Left colon (tissue), 2 donors: Measurements from ENCODE around the gene ANKRD53. TPM values are rescaled to one million over a fixed set of nuclear protein-coding genes. Genes with fewer than 3 reads are reported as not detected.

Source experiments
- ATAC-seq: fragments of 200-7000 bp; cut with Tn5 transposase; one replicate; pipeline ENCODE4 v1.9.1; 2020; ENCODE audit warnings: mild to moderate bottlenecking, moderate library complexity
- DNase-seq, 2 donors: peaks; one replicate each; pipeline ENCODE4 v3.0.0-alpha.2; 2020
- intact Hi-C, 2 donors: fragments of 100-400 bp; cut with DNase I in 1 of 2; cut with micrococcal nuclease in 1 of 2; formaldehyde crosslinking; loops; one replicate each; pipeline versions ENCODE4 v1.11.2 to v1.14.0; 2022; cut with DNase I, micrococcal nuclease
- long read RNA-seq: library from polyadenylated mRNA; unstranded; transcript quantifications from one replicate; pipeline ENCODE4 v2.0.0, GENCODE V29; 2021
- total RNA-seq, 2 donors: library from RNA; stranded (reverse); fragmentation: NEBNext Ultra II Directional; extraction: Animal tissue kit (Norgen Biotek cat#: 25700); gene quantifications; one replicate each; pipeline ENCODE4 v1.2.1, GENCODE V29; 2021
- donor health status: DM: no; HTN: no; CAD: no.
- donor health status: DM: yes; HTN: yes; CAD: no.

ANKRD53 gene
- total RNA-seq = under 1 TPM; 0.61 to 0.70 TPM
- long read RNA-seq, partial matches to known transcripts = 0 of 1 reads
- long read RNA-seq, other reads (novel, unspliced or antisense) = 1 of 1 reads

GRCh38 chr2:70978341-70979179 lies at the start of gene ANKRD53:
TSS of gene ANKRD53 (plus strand) at chr2:70978630. CDS start at chr2:70978646, 16 bp downstream.
- peak; percentile 78 for ATAC-seq
- peak; percentile 50 to 61 for DNase-seq
- intact Hi-C loops = no loop called here

GRCh38 chr2:70930371-70931329 lies 47.8 kb upstream of the ANKRD53 start:
- DNase-seq (no peak), ATAC-seq (no peak)
- intact Hi-C loops = no loop called here

GRCh38 chr2:70931376-70932000 lies 46.9 kb upstream of the ANKRD53 start:
- intact Hi-C loops = no loop called here
- ATAC-seq (no peak), DNase-seq (no peak)

GRCh38 chr2:70932631-70933230 lies 45.7 kb upstream of the ANKRD53 start:
- DNase-seq (no peak), ATAC-seq (no peak)
- intact Hi-C loops = no loop called here

GRCh38 chr2:70934981-70935380 lies 43.4 kb upstream of the ANKRD53 start:
- ATAC-seq = no peak
- no peak for DNase-seq
- intact Hi-C loops = no loop called here

GRCh38 chr2:70935468-70936164 lies 42.8 kb upstream of the ANKRD53 start, which contains the start of gene ATP6V1B1:
TSS of gene ATP6V1B1 (plus strand) at chr2:70935900. CDS start at chr2:70935955, 55 bp downstream.
- ATAC-seq (peak; percentile 29), DNase-seq (no peak)
- intact Hi-C loops = no loop called here

GRCh38 chr2:70936165-70936978 lies 42.1 kb upstream of the ANKRD53 start:
- no peak for DNase-seq
- intact Hi-C loops = no loop called here
- ATAC-seq = no peak

GRCh38 chr2:70936979-70937811 lies 41.2 kb upstream of the ANKRD53 start:
- DNase-seq (no peak), ATAC-seq (no peak)
- intact Hi-C loops = no loop called here

- intact Hi-C loops = no loop called here
- ATAC-seq (no peak), DNase-seq (no peak)
These were observed 40.4 kb upstream of the ANKRD53 start for GRCh38 chr2:70937866-70938585.

GRCh38 chr2:70938586-70938950 lies 39.9 kb upstream of the ANKRD53 start:
- ATAC-seq (no peak), DNase-seq (no peak)
- intact Hi-C loops = no loop called here

- DNase-seq (no peak), ATAC-seq (no peak)
- intact Hi-C loops = no loop called here
These were observed 39.2 kb upstream of the ANKRD53 start for GRCh38 chr2:70939001-70939838.

- ATAC-seq = no peak
- no peak for DNase-seq
- intact Hi-C loops = loop anchor here in 1 of 2 donors (10.0 kb wide), 1 partner anchor 155 kb away; no protein-coding TSS in a partner anchor
These were observed 38.4 kb upstream of the ANKRD53 start for GRCh38 chr2:70939839-70940580.

GRCh38 chr2:70941186-70941585 lies 37.2 kb upstream of the ANKRD53 start:
- peak in 1 of 2 donors; percentile 6 for DNase-seq
- no peak for ATAC-seq
- intact Hi-C loops = loop anchor here in 1 of 2 donors (10.0 kb wide), 1 partner anchor 156 kb away; no protein-coding TSS in a partner anchor

GRCh38 chr2:70941701-70942100 lies 36.7 kb upstream of the ANKRD53 start:
- ATAC-seq = no peak
- intact Hi-C loops = loop anchor here in 1 of 2 donors (10.0 kb wide), 1 partner anchor 157 kb away; no protein-coding TSS in a partner anchor

More at GRCh38 chr2:70941701-70942100, 36.7 kb upstream of the ANKRD53 start:
- peak in 1 of 2 donors; percentile 14 for DNase-seq
